ENCODE measurements around the gene PROX1.

PROX1 gene

DNA sequence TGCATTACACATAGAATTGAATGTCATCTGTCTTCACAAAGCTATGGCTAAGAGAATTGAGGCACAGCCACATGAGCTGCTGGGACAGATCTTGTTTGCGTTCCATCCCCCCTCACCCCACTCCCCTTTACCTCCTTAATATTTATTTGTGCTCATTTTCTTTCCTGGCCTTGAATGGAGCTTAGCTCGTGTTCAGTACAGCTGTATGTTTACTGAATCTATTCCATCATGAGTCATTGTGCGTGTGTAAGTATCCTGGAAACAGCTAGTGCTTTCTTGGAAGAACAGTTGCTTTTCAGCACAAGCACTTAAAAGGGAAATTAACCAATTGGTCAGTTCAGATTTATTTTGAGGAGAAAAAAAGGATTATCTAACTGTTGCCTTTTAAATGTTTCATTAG is 14.7 kb downstream of the PROX1 start:
- TF ChIP-seq, protein P1, sequence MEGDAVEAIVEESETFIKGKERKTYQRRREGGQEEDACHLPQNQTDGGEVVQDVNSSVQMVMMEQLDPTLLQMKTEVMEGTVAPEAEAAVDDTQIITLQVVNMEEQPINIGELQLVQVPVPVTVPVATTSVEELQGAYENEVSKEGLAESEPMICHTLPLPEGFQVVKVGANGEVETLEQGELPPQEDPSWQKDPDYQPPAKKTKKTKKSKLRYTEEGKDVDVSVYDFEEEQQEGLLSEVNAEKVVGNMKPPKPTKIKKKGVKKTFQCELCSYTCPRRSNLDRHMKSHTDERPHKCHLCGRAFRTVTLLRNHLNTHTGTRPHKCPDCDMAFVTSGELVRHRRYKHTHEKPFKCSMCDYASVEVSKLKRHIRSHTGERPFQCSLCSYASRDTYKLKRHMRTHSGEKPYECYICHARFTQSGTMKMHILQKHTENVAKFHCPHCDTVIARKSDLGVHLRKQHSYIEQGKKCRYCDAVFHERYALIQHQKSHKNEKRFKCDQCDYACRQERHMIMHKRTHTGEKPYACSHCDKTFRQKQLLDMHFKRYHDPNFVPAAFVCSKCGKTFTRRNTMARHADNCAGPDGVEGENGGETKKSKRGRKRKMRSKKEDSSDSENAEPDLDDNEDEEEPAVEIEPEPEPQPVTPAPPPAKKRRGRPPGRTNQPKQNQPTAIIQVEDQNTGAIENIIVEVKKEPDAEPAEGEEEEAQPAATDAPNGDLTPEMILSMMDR (IDR thresholded peaks at IDR 0.05): no peak

DNA sequence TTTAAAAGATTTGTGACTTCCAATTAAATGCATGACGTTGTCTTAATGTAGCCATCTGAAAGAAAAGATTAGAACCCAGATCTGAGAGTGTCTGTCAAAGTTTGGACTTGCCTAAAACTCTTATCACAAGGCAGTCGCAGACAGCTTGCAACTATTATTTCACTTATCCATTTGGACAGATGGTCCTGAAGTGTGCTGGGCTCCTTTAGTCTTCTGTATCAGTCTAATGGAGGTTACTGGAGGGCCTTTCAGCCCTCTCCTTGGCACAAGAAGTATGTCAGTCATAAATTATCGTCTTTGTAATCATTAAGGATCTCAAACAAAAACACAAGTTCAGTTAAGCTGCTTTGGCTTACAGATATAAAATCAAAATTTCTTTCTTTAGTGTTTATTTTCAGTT is 15.5 kb downstream of the PROX1 start:
- TF ChIP-seq, protein P1 (IDR thresholded peaks at IDR 0.05): no peak

DNA sequence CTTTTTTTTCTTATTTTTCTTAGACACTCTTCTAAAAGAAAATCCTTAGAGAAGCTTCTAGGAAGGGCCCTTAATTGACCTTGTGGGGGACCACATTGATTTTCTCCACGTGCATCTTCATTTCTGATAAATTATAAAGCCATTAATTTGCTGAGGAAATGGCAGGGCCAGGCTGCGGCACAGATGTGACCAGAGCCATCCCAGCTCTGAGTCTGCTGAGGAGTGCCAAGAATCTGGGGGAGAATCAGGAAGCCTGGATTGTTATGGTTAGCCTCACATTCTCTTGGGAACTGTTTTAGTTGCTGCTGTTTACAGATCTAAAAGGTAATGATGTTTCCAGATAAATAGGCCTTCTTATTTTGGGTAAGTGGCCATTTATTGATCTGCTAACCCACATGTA is 16.2 kb downstream of the PROX1 start:
- TF ChIP-seq, protein P1 (IDR thresholded peaks at IDR 0.05): no peak

DNA sequence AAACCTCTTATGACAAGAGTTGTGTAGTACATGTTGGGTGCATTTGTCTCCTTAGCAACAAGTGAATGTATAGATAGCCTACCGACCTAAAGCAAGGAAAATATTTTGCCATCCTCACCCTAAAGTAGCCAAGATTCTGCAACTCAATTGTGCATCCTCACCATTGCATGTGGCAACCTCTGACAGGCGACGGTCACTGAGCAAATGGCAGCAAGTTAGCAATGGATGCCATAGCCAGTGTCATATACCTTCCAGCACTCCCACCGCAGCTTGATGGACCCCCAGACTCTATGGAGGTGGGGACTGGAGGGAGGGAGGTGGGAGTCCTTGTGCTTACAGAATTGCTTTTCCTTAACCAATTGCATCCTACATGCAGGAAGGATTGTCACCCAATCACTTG is 17.0 kb downstream of the PROX1 start:
- TF ChIP-seq, protein P1 (IDR thresholded peaks at IDR 0.05): no peak

DNA sequence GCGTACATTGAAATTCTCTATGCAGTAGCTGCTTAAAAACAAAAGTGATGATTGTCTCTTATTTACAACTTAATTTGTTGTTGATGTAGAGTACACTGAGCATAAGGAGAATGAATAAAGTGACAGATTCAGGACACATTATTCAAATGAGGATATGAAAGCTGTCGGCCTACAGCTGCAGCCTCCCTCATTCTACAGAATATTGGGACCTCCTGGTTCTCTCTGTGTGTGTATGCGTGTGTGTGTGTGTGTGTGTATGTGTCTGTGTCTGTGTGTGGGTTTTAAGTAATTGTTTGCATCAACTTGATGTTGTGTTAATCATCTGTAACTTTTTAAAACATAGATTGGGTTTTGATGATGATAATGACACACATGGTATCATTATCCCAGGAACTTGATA is 17.9 kb downstream of the PROX1 start:
- TF ChIP-seq, protein P1 (IDR thresholded peaks at IDR 0.05): no peak

DNA sequence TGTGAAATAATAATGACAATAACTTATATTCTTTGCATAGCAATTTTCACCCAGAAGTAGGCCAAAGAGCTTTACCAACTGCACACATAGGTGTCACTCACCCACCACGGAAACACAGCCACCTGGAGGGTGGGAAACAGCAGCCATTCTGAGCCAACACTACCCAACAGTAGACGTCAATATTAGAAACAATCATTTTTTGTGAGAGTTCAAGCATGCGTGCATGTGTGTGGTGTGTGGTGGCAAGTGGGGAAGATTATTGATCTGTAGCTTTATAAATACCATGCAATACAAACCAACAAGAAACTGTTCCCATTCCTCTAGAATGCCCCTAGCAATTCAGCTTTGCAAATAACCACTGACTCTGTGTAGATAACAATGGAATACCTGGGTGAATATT is 19.1 kb downstream of the PROX1 start:
- TF ChIP-seq, protein P1 (IDR thresholded peaks at IDR 0.05): no peak

DNA sequence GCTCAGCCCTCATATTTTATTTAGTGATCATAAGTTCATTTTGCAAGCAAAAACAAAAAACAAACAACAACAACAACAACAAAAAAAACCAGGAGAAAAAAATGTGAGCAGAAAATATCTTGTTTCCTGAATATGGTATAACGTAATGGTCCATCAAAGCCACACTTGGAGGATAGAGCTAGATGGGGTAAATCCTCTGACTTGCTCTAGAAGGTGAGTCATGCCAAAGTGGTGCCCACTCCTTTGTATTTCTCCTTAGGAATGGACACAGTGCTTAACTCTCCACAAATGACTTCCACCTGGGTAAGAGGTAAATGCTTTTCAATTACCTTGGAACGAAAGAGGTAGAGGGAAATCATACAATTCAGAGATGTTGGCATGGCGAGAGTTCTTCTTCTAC is 20.6 kb downstream of the PROX1 start:
- TF ChIP-seq, protein P1 (IDR thresholded peaks at IDR 0.05): no peak

DNA sequence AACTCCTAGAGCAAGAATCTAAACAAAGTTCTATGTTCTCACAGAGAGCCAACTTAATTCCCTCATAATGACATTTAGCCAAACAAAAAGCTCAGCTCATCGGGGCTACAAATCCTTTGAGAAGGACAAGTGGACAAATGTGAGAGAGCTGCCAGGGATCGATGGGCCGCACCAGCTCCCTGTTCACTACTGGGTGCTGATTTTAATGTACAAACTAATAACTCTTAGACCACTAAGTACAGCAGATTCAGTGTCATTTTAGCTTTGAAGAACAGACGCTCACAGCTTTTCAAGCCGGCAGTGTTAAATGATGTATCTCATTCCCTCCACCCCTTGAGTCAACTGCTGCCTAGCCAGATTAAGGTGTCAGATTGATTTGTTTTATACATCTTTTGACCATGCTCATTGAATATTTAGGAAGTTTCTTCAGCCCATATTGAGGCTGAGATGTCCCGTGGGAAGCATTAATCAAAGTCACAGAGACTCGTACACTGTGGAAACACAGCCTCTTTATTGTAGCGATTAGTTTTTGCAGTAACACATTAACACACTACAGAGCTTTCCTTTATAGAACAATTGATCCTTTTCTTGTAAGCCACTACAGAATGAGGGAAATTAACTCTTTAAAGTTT is 21.1 kb downstream of the PROX1 start:
- TF ChIP-seq, protein P1 (IDR thresholded peaks at IDR 0.05): no peak

Measured in LNCAP (cell line).